DMS114 treated with DMSO at 0.1 percent for 48 hours (cell line): ENCODE results near the gene JAKMIP2.
"Not testable (repeated sequence)": the region's sequence is repeated elsewhere in the genome, so short reads cannot be mapped to it uniquely, and the experiment has no call there.

Experiments
- DNase-seq: peaks from one replicate; lab custom pipeline; 2025; ENCODE audit not compliant: unreplicated experiment; lab: John Stamatoyannopoulos, UW

Gene JAKMIP2

DNA sequence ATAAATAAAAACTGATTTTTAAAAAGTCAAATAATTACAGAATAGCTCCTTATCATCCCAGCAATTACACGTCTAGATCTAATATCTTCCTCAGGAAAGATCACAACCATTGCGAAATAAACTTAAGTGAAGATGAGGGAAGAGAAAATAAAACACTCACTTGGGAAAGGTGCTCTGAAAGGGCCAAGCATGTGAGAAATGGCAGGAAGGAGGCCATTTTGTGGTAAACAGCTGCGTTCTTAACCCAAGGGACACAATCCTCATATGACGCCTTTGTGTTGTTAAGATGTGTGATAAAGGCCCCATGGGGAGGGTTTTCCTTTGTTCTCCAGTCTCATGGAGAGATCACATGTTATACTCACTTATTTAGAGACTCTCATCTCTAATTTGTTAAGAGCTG, 32.5 kb downstream of the JAKMIP2 start:
- no peak for DNase-seq

DNA sequence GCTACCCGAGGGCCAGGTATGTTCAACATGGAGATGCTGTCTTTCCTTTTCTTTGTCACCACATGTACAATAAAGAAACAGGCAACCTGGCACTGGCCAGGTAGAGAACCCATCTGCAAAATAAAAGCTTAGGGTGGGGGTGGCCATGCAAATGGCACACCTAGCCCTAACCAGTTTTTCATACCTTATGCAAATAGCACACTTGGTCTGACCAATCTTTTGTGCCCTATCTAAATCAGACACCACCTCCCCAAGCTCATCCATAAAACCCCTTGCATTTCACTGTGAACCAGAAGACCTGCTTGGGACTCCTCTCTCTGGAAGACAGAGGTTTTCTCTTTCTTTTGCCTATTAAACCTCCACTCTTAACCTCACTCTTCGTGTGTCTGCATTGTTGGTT, 33.9 kb downstream of the JAKMIP2 start:
- DNase-seq, result no peak

GRCh38 chr5:147746986-147747385, 35.5 kb downstream of the JAKMIP2 start:
- no peak for DNase-seq

GRCh38 chr5:147743678-147744374, 38.7 kb downstream of the JAKMIP2 start:
- DNase-seq, result no peak

DNA sequence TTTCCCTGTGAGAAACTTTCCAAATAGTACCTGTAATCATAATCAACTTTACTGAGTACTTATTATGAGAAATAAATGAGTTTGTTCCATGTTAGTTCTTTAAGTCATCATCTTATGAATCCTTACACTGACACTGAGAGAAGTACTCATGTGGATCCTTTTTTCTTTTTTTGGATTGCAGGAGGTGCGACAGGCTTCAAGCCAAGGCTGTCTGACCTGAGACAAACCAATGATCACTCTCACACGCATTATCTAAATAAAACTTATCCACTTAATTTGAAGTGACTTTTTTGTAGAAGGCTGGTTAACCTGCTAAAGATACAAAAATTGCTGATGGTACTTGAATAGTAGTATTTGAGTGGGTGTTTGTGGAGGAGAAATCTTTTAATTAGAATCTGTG, 39.5 kb downstream of the JAKMIP2 start:
- DNase-seq, result no peak

GRCh38 chr5:147742151-147742550, 40.4 kb downstream of the JAKMIP2 start:
- DNase-seq, result no peak

DNA sequence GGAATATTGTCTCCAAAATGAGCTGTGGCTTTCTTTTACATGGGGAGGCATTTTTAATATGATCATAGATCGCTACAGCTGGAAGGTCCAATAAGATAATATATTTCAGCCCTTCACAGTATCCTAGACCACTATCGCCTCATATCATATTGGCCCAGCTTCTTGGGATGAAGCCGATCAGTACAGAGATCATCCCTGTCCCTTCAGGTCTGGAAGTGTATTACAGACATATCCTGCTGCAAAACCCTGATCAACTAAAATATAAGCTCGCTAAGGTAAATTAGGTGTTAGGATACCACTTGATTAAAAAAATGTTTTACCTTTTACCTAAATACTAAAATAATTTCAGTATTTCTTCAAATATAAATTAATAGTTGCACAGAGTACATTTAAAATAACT, 41.7 kb downstream of the JAKMIP2 start:
- no peak for DNase-seq

GRCh38 chr5:147737921-147738320, 44.6 kb downstream of the JAKMIP2 start:
- no peak for DNase-seq

DNA sequence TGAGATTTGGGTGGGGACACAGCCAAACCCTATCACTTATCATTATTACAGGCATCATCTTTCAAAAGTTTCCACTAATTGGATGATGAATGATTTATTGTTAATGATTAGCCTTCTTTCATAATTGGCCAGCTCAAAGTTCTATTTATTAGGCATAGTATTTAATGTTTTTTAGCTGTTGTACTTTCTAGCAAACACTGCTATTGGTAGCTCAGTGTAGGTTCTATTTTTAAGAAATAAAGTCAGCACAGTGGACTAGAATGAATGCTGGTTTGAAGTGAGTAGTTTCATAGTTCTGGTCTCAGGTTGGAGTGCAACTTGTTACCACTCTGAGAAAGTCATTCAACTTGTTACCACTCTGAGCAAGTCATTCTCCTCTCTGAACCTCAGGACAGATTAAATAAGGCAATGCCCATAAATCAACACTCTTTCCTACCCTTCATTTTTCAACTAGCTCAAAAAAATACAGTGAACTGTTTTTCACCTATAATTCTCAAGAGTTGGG, 46.9 kb downstream of the JAKMIP2 start:
- DNase-seq, result no peak

GRCh38 chr5:147734894-147735293, 47.6 kb downstream of the JAKMIP2 start:
- DNase-seq, result no peak

GRCh38 chr5:147733075-147733474, 49.5 kb downstream of the JAKMIP2 start:
- no peak for DNase-seq

DNA sequence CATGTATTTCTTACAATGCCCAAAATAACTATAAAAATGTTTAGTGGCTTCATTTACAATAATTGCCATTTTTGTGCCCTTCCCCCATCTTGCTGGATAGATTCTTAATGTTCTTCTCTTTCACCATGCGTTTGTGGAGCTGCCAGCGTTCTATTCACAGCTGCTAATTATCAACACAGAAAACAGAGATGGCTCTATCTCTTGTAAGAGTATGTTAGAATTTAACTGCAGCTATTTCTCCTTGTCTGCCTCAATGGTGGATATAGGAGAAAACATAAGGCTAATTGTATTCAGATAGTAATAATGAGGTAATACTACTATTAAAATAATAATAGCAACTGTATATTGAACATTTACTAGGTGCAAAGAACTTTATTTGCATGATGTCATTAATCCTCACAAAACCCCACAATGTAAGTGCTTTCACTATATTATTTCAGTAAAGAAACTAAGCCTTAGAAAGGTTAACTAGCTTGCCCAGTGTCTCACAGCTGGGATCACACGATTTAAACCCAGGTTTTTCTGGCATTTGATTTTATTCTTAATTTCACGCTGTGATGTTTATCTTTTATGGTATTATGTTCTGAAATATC, 50.1 kb downstream of the JAKMIP2 start:
- DNase-seq, result no peak

DNA sequence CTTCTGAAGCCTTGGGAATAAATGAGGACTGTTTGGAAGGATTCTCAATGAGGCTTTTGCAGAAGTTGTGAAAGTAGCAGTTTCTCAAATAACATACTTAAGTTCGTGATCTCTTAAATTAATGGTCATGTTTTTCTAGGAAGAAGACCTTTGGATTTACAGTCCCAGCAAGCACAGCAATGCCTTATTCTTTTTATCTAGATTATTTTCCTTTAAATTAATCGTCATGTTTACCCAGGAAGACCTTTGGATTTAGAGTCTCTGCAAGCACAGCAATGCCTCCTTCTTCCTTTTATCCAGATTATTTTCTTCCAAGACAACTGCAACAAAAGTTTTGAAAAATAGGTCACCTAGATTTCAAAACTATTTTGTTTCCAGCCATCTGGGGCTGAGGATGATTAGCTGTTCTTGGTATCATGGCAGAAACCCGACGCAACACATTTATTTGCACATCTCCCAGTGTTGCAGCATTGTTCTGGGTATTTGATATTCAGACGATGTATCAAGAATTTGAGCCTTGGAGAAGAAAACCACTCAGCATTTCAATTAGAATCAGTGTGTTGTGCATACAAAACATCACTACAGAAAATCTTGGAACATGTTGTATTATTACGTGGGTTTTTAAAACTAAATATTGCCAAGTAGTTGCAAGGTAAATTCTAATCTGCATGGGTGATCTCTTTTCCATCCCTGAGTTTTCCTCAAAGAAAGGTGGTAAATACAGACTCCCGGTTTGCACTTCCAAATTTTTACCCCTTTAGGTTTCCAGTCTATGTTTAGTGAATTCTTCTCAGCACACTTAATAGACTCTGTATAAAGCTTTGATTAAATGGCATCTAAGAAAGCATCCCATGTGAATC, 50.9 kb downstream of the JAKMIP2 start:
- DNase-seq, result no peak

DNA sequence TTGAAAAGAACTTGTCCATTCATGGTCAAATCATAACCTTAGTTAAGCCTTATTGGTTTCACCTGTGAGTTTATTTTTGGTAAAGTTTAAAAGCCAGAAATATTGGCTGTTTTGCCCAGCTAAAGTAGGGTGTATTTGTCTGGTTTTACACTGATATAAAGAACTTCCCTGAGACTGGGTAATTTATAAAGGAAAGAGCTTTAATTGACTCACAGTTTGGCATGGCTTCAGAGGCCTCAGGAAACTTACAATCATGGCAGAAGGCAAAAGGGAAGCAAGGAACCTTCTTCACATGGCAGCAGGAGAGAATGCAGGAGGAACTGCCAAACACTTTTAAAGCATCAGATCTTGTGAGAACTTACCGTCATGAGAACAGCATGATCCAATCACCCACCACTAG, 55.3 kb downstream of the JAKMIP2 start:
- no peak for DNase-seq

GRCh38 chr5:147721191-147721960, 61.2 kb downstream of the JAKMIP2 start:
- DNase-seq, result not testable (repeated sequence)

GRCh38 chr5:147713550-147714295, 68.8 kb downstream of the JAKMIP2 start:
- no peak for DNase-seq

DNA sequence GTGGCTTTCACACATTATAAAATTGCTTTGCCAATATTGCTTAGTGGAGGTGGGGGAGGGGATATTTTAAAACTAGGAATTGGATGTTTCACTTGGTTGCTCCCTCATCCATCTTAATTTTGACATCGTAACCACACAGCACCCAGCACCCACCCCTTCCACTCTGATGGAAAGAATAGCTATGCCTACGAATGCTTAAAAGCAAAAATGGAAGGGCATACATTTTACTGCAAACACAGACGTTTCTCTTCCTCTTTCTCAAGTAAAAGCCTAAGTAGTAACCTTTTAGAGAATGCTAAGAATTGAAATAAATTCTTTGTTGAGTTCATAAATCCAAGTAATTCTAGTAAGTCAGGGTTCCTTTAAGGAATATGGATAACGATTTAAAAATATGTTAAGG, 69.9 kb downstream of the JAKMIP2 start:
- no peak for DNase-seq

DNA sequence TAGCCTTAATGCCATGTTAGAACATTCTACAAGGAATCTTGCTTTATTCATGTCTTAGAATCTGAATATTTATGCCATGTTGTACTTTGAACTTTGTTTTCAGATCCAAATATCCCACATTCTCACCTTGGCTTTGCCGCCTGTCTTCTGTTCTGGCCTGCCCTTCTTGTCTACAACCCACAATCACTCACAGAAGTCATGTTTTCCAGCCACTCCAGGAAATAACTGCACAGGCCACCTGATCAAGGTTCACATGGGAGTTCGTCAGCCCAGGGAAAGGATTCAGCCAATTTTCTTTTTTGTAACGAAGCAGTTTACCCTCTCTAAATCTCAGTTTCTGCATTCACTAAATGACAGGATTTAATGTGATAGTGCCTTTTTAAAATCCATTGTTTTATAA, 70.5 kb downstream of the JAKMIP2 start:
- DNase-seq, result no peak

DNA sequence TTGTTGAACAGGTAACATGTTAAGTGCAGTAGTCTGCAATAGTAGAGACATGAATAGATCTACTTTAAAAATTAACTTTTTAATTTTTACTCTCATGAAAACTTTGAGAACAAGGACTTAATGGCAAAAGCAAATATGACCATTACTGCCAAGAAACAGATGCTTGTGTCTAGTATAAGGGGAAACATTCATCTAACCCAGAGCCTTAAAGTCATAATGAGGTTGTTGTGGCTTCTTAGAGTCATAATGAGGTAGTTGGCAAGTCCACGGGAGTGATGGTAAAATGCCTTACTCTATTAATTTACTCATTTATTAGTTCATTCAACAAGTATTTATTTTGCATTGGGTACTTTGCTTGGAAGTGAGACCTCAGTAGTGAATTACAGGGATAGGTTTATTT, 71.5 kb downstream of the JAKMIP2 start:
- no peak for DNase-seq

DNA sequence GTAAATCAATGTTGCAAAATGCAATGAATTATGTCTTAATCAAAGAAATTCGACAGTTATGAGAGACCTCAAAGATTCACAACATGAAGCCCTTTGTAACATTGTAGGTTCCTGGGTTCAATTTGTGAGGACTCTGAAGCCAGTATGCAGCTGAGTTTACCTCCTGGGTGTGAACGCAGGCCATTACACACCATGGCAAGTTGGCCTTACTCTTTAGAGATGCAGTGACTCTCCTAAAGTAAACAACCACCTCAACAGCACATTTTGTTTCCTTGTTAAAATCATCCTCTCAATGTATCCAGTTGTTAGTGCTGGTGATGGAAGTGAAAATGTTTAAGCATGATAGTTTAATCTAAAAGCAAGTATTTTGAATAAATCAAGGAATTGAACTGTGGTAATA, 73.8 kb downstream of the JAKMIP2 start:
- no peak for DNase-seq
